PC-3 (cell line): Measurements from ENCODE around the gene PLIN5. TPM values are rescaled to one million over a fixed set of nuclear protein-coding genes. Genes with fewer than 3 reads are reported as not detected.

ENCODE experiments used
- ATAC-seq: fragments of 200-7000 bp; cut with Tn5 transposase; 2 replicates; pipeline ENCODE4 v1.9.1; 2020; ENCODE audit warnings: mild to moderate bottlenecking, moderate library complexity
- BruUV-seq: library from RNA; stranded (reverse); fragments of 400-500 nt; replicated peaks from 2 replicates; lab custom pipeline; 2021; lab: Mats Ljungman, UMichigan
- CTCF ChIA-PET: fragments of 300-600 bp; sonication (Branson Sonifier 250); formaldehyde crosslinking; loops from one replicate; lab custom pipeline; 2022; ENCODE audit warnings: antibody characterized with exemption; lab: Charles Lee
- POLR2A ChIA-PET: fragments of 300-600 bp; sonication (Branson Sonifier 250); formaldehyde crosslinking; loops from one replicate; lab custom pipeline; 2022; ENCODE audit warnings: antibody characterized with exemption; ENCODE audit not compliant: unreplicated experiment; lab: Charles Lee
- DNase-seq: peaks from one replicate; pipeline ENCODE4 v3.0.0-alpha.2; 2015
- H2AFZ ChIP-seq: fragments of 300-600 bp; sonication (generic); 2 replicates; pipeline ENCODE4 v1.6.0; 2016; ENCODE audit warnings: antibody characterized with exemption, low read length
- H3F3A ChIP-seq: fragments of 300-600 bp; sonication (generic); one replicate; pipeline ENCODE4 v1.6.0; 2017; ENCODE audit warnings: antibody characterized with exemption, low read length, control low read depth, mild to moderate bottlenecking; ENCODE audit not compliant: unreplicated experiment
- H3K27ac ChIP-seq: fragments of 300-600 bp; sonication (generic); 2 replicates; pipeline ENCODE4 v1.5.1; 2016; ENCODE audit warnings: mild to moderate bottlenecking, low read length
- H3K27me3 ChIP-seq: fragments of 300-600 bp; sonication (generic); 2 replicates; pipeline ENCODE4 v1.6.1; 2016; ENCODE audit warnings: low read length, mixed read lengths
- H3K36me3 ChIP-seq: fragments of 300-600 bp; sonication (generic); 2 replicates; pipeline ENCODE4 v1.6.1; 2016; ENCODE audit warnings: low read depth, mixed run types, low read length, mixed read lengths
- H3K4me1 ChIP-seq: fragments of 300-600 bp; sonication (generic); 2 replicates; pipeline ENCODE4 v1.5.1; 2016; ENCODE audit warnings: low read length; ENCODE audit not compliant: insufficient read depth
- H3K4me2 ChIP-seq: fragments of 300-600 bp; sonication (generic); 2 replicates; pipeline ENCODE4 v1.6.0; 2016; ENCODE audit warnings: low read length
- H3K4me3 ChIP-seq: fragments of 300-600 bp; sonication (generic); 2 replicates; pipeline ENCODE4 v1.5.1; 2016; ENCODE audit warnings: mild to moderate bottlenecking, low read length, mixed read lengths
- H3K79me2 ChIP-seq: fragments of 300-600 bp; sonication (generic); 2 replicates; pipeline ENCODE4 v1.6.1; 2017; ENCODE audit warnings: low read length, mixed read lengths
- H3K9ac ChIP-seq: fragments of 300-600 bp; sonication (generic); 2 replicates; pipeline ENCODE4 v1.6.0; 2016; ENCODE audit warnings: mild to moderate bottlenecking, low read length
- H3K9me2 ChIP-seq: fragments of 300-600 bp; sonication (generic); replicated peaks from 2 replicates; pipeline ENCODE4 v1.6.1; 2016; ENCODE audit warnings: mixed run types, low read length, mixed read lengths
- H3K9me3 ChIP-seq: fragments of 300-600 bp; sonication (generic); 2 replicates; pipeline ENCODE4 v1.6.1; 2016; ENCODE audit warnings: low read length, mixed read lengths
- H4K20me1 ChIP-seq: fragments of 300-600 bp; sonication (generic); 2 replicates; pipeline ENCODE4 v1.6.1; 2016; ENCODE audit warnings: low read length, mixed read lengths
- EZH2 ChIP-seq: fragments of 300-600 bp; sonication (generic); IDR thresholded peaks from one replicate; pipeline ENCODE4 v1.6.1; 2017; ENCODE audit warnings: antibody characterized with exemption, mild to moderate bottlenecking, low read length; ENCODE audit not compliant: unreplicated experiment
- EZH2phosphoT487 ChIP-seq: fragments of 300-600 bp; sonication (generic); IDR thresholded peaks from 2 replicates; pipeline ENCODE4 v1.6.1; 2018; ENCODE audit warnings: mild to moderate bottlenecking, antibody characterized with exemption, low read length, borderline replicate concordance
- intact Hi-C: fragments of 100-400 bp; cut with micrococcal nuclease; formaldehyde crosslinking; loops from 2 replicates; pipeline ENCODE4 v1.9.0; 2023
- total RNA-seq: library from RNA; depleted of rRNA; stranded (reverse); fragments of >200 nt; gene quantifications from 2 replicates; pipeline ENCODE4 v1.2.3, GENCODE V29; 2014
- TF ChIP-seq, protein P1 (sequence below): fragments of 300-600 bp; sonication (generic); conservative IDR thresholded peaks from 2 replicates; pipeline ENCODE4 v1.5.1; 2017; ENCODE audit warnings: antibody characterized with exemption, low read depth, mild to moderate bottlenecking, low read length

PLIN5 gene
- total RNA-seq, 1 experiment from 2014 or later, result 1.2 TPM

DNA sequence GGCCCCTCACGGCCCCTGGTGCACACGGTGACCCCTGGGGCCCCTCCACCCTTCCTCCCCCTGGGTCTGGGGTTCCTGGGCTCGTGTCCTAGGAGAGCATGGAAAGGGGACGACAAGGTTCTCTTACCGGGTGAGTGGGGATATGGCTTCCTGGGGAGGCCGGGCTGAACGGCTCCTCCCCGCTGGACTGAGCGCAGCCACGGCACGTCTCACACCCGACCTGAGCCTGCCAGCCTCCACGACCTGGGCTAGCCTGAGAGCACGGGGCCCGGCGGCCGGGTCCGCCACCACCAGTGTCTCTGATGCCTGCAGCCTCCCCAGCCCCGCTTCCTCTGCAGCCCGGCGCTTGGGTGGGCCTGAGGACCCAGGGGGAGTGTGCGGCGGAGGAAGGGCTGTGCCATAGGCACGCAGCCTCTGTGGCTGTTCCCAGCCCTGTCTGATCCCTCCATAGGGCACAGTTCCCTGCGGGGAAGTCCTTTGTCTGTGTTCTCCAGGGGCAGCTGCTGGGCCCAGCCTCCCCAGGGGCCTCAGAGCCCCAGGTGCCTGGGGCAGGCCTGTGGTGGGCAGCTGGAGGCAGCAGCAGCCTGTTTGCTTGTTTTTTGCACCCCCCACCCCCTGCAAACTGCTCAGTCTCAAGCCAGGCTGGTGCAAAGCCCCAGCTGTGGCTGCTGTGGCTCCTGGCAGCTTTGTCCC lies 31.7 kb downstream of the PLIN5 start:
- Histone ChIP-seq H3K9ac (no peak overlapping the region), H2AFZ (no peak overlapping the region), H3K4me2 (no peak overlapping the region), H3K9me3 (no peaks in the 10 kb centered on the region), H3K79me2 (no peaks in the 10 kb centered on the region), H3K27ac (no peak overlapping the region), H3K9me2 (no peaks in the 10 kb centered on the region), H4K20me1 (no peaks in the 10 kb centered on the region), H3K4me3 (no peak overlapping the region), H3K4me1 (peaks cover 8% of the 10 kb centered on the region), H3K27me3 (no peaks in the 10 kb centered on the region), H3K36me3 (peaks cover 3% of the 10 kb centered on the region; the same call in 1 of the 2 replicates), H3F3A (no peaks in the 10 kb centered on the region)
- no peak for DNase-seq
- ChIA-PET POLR2A (no interaction called here), CTCF (no interaction called here)
- TF ChIP-seq, protein P1, sequence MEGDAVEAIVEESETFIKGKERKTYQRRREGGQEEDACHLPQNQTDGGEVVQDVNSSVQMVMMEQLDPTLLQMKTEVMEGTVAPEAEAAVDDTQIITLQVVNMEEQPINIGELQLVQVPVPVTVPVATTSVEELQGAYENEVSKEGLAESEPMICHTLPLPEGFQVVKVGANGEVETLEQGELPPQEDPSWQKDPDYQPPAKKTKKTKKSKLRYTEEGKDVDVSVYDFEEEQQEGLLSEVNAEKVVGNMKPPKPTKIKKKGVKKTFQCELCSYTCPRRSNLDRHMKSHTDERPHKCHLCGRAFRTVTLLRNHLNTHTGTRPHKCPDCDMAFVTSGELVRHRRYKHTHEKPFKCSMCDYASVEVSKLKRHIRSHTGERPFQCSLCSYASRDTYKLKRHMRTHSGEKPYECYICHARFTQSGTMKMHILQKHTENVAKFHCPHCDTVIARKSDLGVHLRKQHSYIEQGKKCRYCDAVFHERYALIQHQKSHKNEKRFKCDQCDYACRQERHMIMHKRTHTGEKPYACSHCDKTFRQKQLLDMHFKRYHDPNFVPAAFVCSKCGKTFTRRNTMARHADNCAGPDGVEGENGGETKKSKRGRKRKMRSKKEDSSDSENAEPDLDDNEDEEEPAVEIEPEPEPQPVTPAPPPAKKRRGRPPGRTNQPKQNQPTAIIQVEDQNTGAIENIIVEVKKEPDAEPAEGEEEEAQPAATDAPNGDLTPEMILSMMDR, result no peak
- TF ChIP-seq EZH2phosphoT487 (no peak), EZH2 (no peak)
- no peak for ATAC-seq
- intact Hi-C loops, result no loop called here
- BruUV-seq, result no TSS peak

DNA sequence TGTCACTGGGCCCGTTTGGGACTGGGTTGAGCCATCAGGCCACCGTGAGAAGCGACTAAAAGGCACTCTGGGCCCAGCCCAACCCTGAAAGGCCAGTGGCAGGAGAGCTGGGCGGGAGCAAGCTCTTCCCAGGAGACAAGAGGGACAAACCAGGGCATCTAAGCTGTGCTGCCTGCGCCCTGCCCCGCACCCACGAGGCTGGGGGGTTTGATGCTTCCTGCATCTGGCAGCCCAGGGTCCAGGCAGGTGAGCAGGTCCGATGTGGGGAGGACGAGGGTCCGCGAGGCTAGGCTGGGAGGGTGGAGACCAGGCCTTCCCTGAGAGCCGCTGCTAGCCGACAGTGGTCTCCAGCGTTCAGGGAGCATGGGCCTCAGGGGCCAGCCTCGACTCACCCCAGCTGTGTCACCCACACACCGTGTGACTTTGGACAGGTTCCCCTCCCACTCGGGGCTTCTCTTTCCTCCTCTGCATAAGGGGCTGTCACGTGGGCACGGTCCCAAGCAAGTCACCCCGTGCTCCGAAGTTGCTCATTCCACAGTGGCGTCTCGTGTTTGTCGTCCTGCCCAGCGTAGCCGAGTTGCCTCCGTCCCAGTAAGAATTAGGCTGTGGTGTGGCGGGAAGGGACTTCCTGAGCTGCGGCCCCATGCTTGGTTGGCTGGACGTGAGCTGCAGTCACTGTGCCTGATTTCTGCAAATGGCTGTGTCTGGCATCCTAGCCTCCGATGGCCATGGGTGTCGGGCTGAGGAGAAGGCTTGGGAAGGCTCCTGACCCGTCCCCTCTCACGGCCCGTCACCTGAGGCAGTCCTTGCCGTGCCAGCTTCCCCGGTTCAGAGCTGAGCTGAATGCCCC lies 32.5 kb downstream of the PLIN5 start:
- no peak for TF ChIP-seq EZH2phosphoT487
- TF ChIP-seq, protein P1, result no peak
- no peak for TF ChIP-seq EZH2
- no peaks in the 10 kb centered on the region for H3K79me2 ChIP-seq
- H3K9me3 ChIP-seq, result no peaks in the 10 kb centered on the region
- no peak overlapping the region for H2AFZ ChIP-seq
- no TSS peak for BruUV-seq
- peaks cover 5% of the 10 kb centered on the region; the same call in 1 of the 2 replicates for H3K36me3 ChIP-seq
- H3K4me2 ChIP-seq, result no peak overlapping the region
- intact Hi-C loops, result no loop called here
- H3K4me1 ChIP-seq, result peaks cover 8% of the 10 kb centered on the region
- no peaks in the 10 kb centered on the region for H3K27me3 ChIP-seq
- no peaks in the 10 kb centered on the region for H4K20me1 ChIP-seq
- ChIA-PET CTCF (no interaction called here), POLR2A (interaction anchor here (0.7 kb wide), 1 partner anchor 33 kb away, joined by 3 read pairs; the partner anchor contains the start of gene PLIN5)
- ATAC-seq, result no peak
- H3K4me3 ChIP-seq, result no peak overlapping the region
- H3K9me2 ChIP-seq, result no peaks in the 10 kb centered on the region
- H3F3A ChIP-seq, result no peaks in the 10 kb centered on the region
- no peak for DNase-seq
- no peak overlapping the region for H3K27ac ChIP-seq
- no peak overlapping the region for H3K9ac ChIP-seq
